Activated CD4-positive, alpha-beta T cell treated with anti-CD3 and anti-CD28 coated beads, Interleukin-2, amount 10 ng/mL, durations not matched to agents 7 days and 5 days (primary cell): ENCODE measurements around the gene MTHFR. TPM values are rescaled to one million over a fixed set of nuclear protein-coding genes. Genes with fewer than 3 reads are reported as not detected.

ENCODE experiments used
- CTCF ChIA-PET: fragments of 350-600 bp; sonication (Branson Sonifier 250); formaldehyde crosslinking; loops from one replicate; lab custom pipeline; 2021; ENCODE audit warnings: antibody characterized with exemption; lab: Charles Lee
- POLR2A ChIA-PET: fragments of 350-600 bp; sonication (Branson Sonifier 250); formaldehyde crosslinking; loops from one replicate; lab custom pipeline; 2021; ENCODE audit warnings: antibody characterized with exemption; lab: Charles Lee
- DNase-seq: peaks from one replicate; pipeline ENCODE4 v3.0.0-alpha.2; 2020
- H3K27ac Mint-ChIP-seq: one replicate; pipeline ENCODE4 v1.8.0; 2021; ENCODE audit warnings: mild to moderate bottlenecking, moderate library complexity, mixed read lengths
- H3K27me3 Mint-ChIP-seq: one replicate; pipeline ENCODE4 v1.8.0; 2021; ENCODE audit warnings: mixed read lengths
- H3K36me3 Mint-ChIP-seq: one replicate; pipeline ENCODE4 v1.8.0; 2021; ENCODE audit warnings: low read depth, mixed read lengths
- H3K4me1 Mint-ChIP-seq: one replicate; pipeline ENCODE4 v1.8.0; 2021; ENCODE audit warnings: mixed read lengths
- H3K4me3 Mint-ChIP-seq: one replicate; pipeline ENCODE4 v1.8.0; 2021; ENCODE audit warnings: mild to moderate bottlenecking, moderate library complexity, mixed read lengths
- H3K9me3 Mint-ChIP-seq: one replicate; pipeline ENCODE4 v1.8.0; 2021; ENCODE audit warnings: mixed read lengths
- total RNA-seq, 2 experiments: library from RNA; stranded (reverse); gene quantifications; one replicate each; pipeline ENCODE4 v1.2.3, GENCODE V29; 2021

Gene MTHFR
- total RNA-seq, 2 experiments from 2014 or later = 23.8 to 29.0 TPM

DNA sequence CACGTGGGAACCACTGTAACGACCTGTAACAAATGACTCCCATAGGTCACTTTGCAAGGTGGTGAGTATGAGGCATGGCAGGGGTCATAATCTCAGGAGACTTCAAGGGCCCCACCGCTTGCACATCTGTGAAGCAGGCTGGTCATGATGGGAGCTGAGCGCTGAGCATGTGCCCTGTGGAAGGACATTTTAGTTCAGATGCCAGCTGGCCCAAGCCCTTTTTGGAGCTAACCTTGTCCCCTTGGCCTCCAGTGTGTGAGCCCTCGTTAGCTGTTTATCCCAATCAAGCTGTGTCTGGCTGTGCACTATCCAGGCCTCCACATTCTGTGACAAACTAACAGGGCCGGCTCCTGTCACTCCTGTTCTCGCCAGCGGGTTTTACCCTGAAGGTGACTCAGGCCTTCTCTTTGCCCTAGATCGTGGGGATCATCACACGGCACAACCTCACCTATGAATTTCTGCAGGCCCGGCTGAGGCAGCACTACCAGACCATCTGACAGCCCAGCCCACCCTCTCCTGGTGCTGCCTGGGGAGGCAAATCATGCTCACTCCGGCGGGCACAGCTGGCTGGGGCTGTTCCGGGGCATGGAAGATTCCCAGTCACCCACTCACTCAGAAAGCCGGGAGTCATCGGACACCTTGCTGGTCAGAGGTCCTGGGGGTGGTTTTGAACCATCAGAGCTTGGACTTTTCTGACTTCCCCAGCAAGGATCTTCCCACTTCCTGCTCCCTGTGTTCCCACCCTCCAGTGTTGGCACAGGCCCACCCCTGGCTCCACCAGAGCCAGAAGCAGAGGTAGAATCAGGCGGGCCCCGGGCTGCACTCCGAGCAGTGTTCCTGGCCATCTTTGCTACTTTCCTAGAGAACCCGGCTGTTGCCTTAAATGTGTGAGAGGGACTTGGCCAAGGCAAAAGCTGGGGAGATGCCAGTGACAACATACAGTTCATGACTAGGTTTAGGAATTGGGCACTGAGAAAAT, 34.3 kb upstream of the MTHFR start:
- Mint-ChIP-seq H3K36me3 (peaks cover 17% of the 10 kb centered on the region), H3K27me3 (no peaks in the 10 kb centered on the region), H3K9me3 (no peaks in the 10 kb centered on the region), H3K27ac (no peak overlapping the region), H3K4me1 (peaks cover 4% of the 10 kb centered on the region), H3K4me3 (no peak overlapping the region)
- ChIA-PET POLR2A (interaction anchor here (0.9 kb wide), 1 partner anchor 38 kb away, joined by 3 read pairs; no protein-coding TSS in a partner anchor), CTCF (interaction anchor here (0.6 to 1.8 kb wide), 3 partner anchors 41 to 69 kb away, joined by 3 to 5 read pairs (median 3); no protein-coding TSS in a partner anchor)
- no peak for DNase-seq

- no peak overlapping the region for H3K27ac Mint-ChIP-seq
- no peaks in the 10 kb centered on the region for H3K9me3 Mint-ChIP-seq
- no peaks in the 10 kb centered on the region for H3K27me3 Mint-ChIP-seq
- peaks cover 4% of the 10 kb centered on the region for H3K4me1 Mint-ChIP-seq
- H3K36me3 Mint-ChIP-seq = peaks cover 17% of the 10 kb centered on the region
- DNase-seq = peak; percentile 74
- POLR2A ChIA-PET = interaction anchor here (0.9 kb wide), 1 partner anchor 39 kb away, joined by 3 read pairs; no protein-coding TSS in a partner anchor
- no peak overlapping the region for H3K4me3 Mint-ChIP-seq
- CTCF ChIA-PET = interaction anchor here (0.7 to 1.8 kb wide), 8 partner anchors 9 to 142 kb away, joined by 3 to 8 read pairs (median 4); partner anchors contain the start of genes MFN2 and NPPA
Measured at GRCh38 chr1:11838349-11839272, 32.8 kb upstream of the MTHFR start.

- H3K27ac Mint-ChIP-seq = no peak overlapping the region
- peaks cover 4% of the 10 kb centered on the region for H3K4me1 Mint-ChIP-seq
- POLR2A ChIA-PET = no interaction called here
- H3K9me3 Mint-ChIP-seq = no peaks in the 10 kb centered on the region
- H3K27me3 Mint-ChIP-seq = no peaks in the 10 kb centered on the region
- H3K4me3 Mint-ChIP-seq = no peak overlapping the region
- DNase-seq = no peak
- peaks cover 17% of the 10 kb centered on the region for H3K36me3 Mint-ChIP-seq
- CTCF ChIA-PET = interaction anchor here (0.7 to 1.8 kb wide), 8 partner anchors 10 to 142 kb away, joined by 3 to 8 read pairs (median 4); partner anchors contain the start of genes MFN2 and NPPA
Measured at GRCh38 chr1:11837767-11838348, 32.1 kb upstream of the MTHFR start.

GRCh38 chr1:11836955-11837766, 31.4 kb upstream of the MTHFR start:
- peaks cover 17% of the 10 kb centered on the region for H3K36me3 Mint-ChIP-seq
- ChIA-PET CTCF (interaction anchor here (0.6 to 1.6 kb wide), 5 partner anchors 20 to 131 kb away, joined by 3 to 8 read pairs (median 4); no protein-coding TSS in a partner anchor), POLR2A (interaction anchor here (2.2 kb wide), 1 partner anchor 71 kb away, joined by 13 read pairs; no protein-coding TSS in a partner anchor)
- H3K4me1 Mint-ChIP-seq = peaks cover 2% of the 10 kb centered on the region
- no peak for DNase-seq
- H3K9me3 Mint-ChIP-seq = no peaks in the 10 kb centered on the region
- H3K27ac Mint-ChIP-seq = no peak overlapping the region
- H3K4me3 Mint-ChIP-seq = no peak overlapping the region
- H3K27me3 Mint-ChIP-seq = no peaks in the 10 kb centered on the region

DNA sequence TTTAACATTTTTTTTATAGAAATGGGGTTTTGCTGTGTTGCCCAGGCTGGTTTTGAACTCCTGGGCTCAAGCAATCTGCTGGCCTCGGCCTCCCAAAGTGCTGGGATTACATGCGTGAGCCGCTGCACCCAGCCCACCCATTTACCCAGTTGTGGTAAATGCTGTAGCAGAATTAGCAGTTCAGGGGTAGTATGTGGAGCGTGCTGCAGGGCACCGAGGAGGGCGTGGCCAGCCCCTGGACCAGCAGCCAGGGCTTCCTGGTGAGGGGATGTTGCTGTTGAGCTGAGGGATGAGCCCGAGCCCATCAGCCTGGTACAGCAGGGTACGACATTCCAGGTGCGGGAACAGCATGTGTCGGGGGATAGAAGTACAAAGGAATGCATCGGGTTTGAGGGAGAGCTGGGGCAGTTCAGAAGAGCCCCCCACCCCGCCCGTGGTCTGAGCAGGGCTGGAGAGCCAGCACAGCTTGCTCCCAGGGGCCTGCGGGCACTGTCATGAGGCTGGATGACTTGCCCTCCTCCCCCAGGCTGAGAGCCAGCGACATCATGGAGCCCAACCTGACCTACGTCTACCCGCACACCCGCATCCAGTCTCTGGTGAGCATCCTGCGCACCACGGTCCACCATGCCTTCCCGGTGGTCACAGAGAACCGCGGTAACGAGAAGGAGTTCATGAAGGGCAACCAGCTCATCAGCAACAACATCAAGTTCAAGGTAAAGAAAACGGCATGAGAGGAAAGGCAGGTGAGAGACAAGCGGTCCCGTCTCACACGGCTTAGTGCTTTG, 29.9 kb upstream of the MTHFR start:
- no peak for DNase-seq
- Mint-ChIP-seq H3K27me3 (no peaks in the 10 kb centered on the region), H3K27ac (no peak overlapping the region), H3K36me3 (peaks cover 12% of the 10 kb centered on the region), H3K4me3 (no peak overlapping the region), H3K9me3 (no peaks in the 10 kb centered on the region), H3K4me1 (peaks cover 2% of the 10 kb centered on the region)
- CTCF ChIA-PET = interaction anchor here (0.6 to 1.6 kb wide), 3 partner anchors 19 to 543 kb away, joined by 3 to 4 read pairs (median 3); no protein-coding TSS in a partner anchor
- POLR2A ChIA-PET = interaction anchor here (2.2 kb wide), 1 partner anchor 72 kb away, joined by 13 read pairs; no protein-coding TSS in a partner anchor

DNA sequence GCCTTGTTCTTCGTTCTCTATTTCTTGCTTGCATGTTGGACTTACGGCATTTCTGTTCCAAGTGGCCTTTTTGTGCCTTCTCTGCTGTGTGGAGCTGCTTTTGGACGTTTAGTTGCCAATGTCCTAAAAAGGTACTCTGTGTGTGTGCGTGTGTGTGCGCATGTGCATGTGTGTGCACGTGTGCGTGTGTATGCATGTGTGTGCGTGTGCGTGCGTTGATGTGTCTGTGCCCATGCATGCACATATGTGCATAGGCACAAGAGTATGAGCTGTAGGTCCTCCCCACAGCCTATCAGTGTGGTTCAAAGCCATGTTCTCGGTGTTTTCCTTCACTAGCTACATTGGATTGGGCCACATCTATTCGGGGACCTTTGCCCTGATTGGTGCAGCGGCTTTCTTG, 28.1 kb upstream of the MTHFR start:
- peaks cover 2% of the 10 kb centered on the region for H3K4me1 Mint-ChIP-seq
- no peak overlapping the region for H3K27ac Mint-ChIP-seq
- ChIA-PET CTCF (no interaction called here), POLR2A (no interaction called here)
- no peaks in the 10 kb centered on the region for H3K9me3 Mint-ChIP-seq
- H3K36me3 Mint-ChIP-seq = peaks cover 13% of the 10 kb centered on the region
- no peaks in the 10 kb centered on the region for H3K27me3 Mint-ChIP-seq
- no peak for DNase-seq
- no peak overlapping the region for H3K4me3 Mint-ChIP-seq

DNA sequence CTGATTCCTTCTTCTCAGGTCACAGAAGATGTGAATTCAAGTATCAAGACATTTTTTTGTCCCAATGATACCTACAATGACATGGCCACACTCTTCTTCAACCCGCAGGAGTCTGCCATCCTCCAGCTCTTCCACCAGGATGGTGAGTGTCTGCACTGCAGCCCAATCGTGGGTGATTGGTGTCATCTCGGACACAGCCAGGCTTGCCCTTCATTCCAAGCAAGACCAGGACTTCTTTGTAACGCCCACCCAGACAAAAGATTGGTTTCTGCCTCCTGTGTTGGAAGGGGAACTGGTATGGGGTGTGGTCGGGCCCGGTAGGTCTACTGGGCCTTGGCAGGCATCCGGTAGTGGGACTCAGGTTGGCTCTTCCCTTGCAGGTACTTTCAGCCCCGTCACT, 27.7 kb upstream of the MTHFR start:
- DNase-seq = no peak
- Mint-ChIP-seq H3K9me3 (no peaks in the 10 kb centered on the region), H3K4me3 (no peak overlapping the region), H3K27ac (no peak overlapping the region), H3K4me1 (peaks cover under 1% of the 10 kb centered on the region), H3K36me3 (peaks cover 10% of the 10 kb centered on the region), H3K27me3 (no peaks in the 10 kb centered on the region)
- ChIA-PET POLR2A (no interaction called here), CTCF (no interaction called here)

DNA sequence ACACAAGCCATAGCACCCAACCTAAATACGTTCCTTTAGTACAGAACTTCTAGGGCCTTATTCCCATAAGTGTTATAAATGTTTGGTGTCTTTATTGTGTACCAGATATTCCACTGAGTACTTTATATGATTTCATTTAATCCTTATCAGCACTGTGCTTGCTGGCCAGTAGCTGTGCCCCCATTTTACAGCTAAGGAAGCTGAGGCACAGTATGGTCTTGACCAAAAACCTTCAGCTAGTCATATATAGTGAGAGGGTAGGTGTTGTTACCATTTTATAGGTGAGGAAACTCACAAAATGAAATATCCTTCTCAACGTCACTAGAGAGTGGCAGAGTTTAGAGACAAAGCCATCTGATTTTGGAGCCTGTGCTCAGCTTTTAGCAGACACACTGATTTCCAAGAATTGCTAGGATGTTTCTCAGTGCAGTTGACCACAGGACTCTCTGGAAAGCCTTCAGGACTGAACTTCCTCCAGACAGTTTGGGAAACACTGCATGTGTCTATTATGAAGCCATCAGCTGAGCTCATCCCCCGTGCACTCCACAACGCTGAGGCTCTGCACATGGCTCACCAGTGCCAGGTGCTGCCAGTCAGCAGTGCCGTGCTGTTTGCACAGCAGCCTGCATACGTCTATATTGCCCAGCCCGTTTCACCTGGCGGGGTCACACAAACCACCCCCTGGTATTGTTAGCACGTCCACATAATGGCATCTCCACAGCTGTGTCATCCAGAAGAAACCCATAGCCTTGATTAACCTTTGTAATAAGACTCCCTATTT, 26.4 kb upstream of the MTHFR start:
- CTCF ChIA-PET = no interaction called here
- Mint-ChIP-seq H3K4me1 (no peaks in the 10 kb centered on the region), H3K27me3 (no peaks in the 10 kb centered on the region), H3K27ac (no peak overlapping the region), H3K9me3 (no peaks in the 10 kb centered on the region), H3K36me3 (peaks cover 11% of the 10 kb centered on the region), H3K4me3 (no peak overlapping the region)
- no peak for DNase-seq
- POLR2A ChIA-PET = no interaction called here

GRCh38 chr1:11828511-11828910, 22.7 kb upstream of the MTHFR start:
- Mint-ChIP-seq H3K36me3 (peaks cover 14% of the 10 kb centered on the region), H3K9me3 (no peaks in the 10 kb centered on the region), H3K27me3 (no peaks in the 10 kb centered on the region), H3K27ac (no peak overlapping the region), H3K4me1 (no peaks in the 10 kb centered on the region), H3K4me3 (no peak overlapping the region)
- ChIA-PET POLR2A (no interaction called here), CTCF (interaction anchor here (0.5 to 1.2 kb wide), 3 partner anchors 13 to 27 kb away, joined by 3 to 5 read pairs (median 4); no protein-coding TSS in a partner anchor)
- DNase-seq = no peak

GRCh38 chr1:11826946-11827345, 21.2 kb upstream of the MTHFR start:
- ChIA-PET POLR2A (no interaction called here), CTCF (no interaction called here)
- no peaks in the 10 kb centered on the region for H3K9me3 Mint-ChIP-seq
- H3K27ac Mint-ChIP-seq = no peak overlapping the region
- peaks cover 14% of the 10 kb centered on the region for H3K36me3 Mint-ChIP-seq
- H3K4me1 Mint-ChIP-seq = no peaks in the 10 kb centered on the region
- no peaks in the 10 kb centered on the region for H3K27me3 Mint-ChIP-seq
- no peak overlapping the region for H3K4me3 Mint-ChIP-seq
- no peak for DNase-seq
